ENCODE results near the gene PRR33.

The PRR33 gene

GRCh38 chr11:1839204-1839923 lies 52.3 kb downstream of the PRR33 start:
- H3K4me3 ChIP-seq (ENCODE audit: low read depth, low read length): no peak overlapping the region
- no peak for TF ChIP-seq CTCF (IDR thresholded peaks at IDR 0.05; ENCODE audit: borderline replicate concordance, insufficient read depth, low read depth, low read length)

- no peak within 1 kb of the TSS for H3K4me3 ChIP-seq (ENCODE audit: low read depth, low read length)
- TF ChIP-seq CTCF (IDR thresholded peaks at IDR 0.05; ENCODE audit: borderline replicate concordance, insufficient read depth, low read depth, low read length): no peak
These were observed 53.1 kb downstream of the PRR33 start, which contains the start of gene TNNI2 for GRCh38 chr11:1838426-1839144. Gene TNNI2 (plus strand): TSS chr11:1838981. CDS start chr11:1839697, 716 bp downstream.

Data from GM12875 (cell line).